Measurements from ENCODE around the gene MS4A14. TPM values are rescaled to one million over a fixed set of nuclear protein-coding genes. Genes with fewer than 3 reads are reported as not detected.

Gene MS4A14
- total and polyA plus RNA-seq, 2 donors (not counting 1 experiment from before 2014, with no cell fraction given) = 3.4 to 5.4 TPM

- H3K27ac ChIP-seq (ENCODE audit: low read length in 2 of 2) = no peak overlapping the region
- no peaks in the 10 kb centered on the region for H3K9me3 ChIP-seq (ENCODE audit: control extremely low read depth in 1 of 3, control insufficient read depth in 2 of 3, insufficient read depth in 1 of 3, low read length in 2 of 3)
- Mint-ChIP-seq H3K9me3 (ENCODE audit: insufficient read depth) (no peaks in the 10 kb centered on the region), H3K27me3 (no peaks in the 10 kb centered on the region), H3K4me3 (no peak overlapping the region), H3K27ac (peak overlapping the region; percentile 8), H3K4me1 (peaks cover 24% of the 10 kb centered on the region)
- no peaks in the 10 kb centered on the region for H3K79me2 ChIP-seq (ENCODE audit: control insufficient read depth, insufficient read depth, low read length)
- H3K27me3 ChIP-seq (replicated peaks in 1 of 4; ENCODE audit: control extremely low read depth in 1 of 4, control insufficient read depth in 3 of 4, insufficient read depth in 4 of 4, low read length in 3 of 4) = no peaks in the 10 kb centered on the region
- H2AFZ ChIP-seq (ENCODE audit: insufficient read depth, low read depth, low read length, poor library complexity, severe bottlenecking) = no peak overlapping the region
- peaks cover 22 to 26% of the 10 kb centered on the region in 2 donors for H3K4me1 ChIP-seq (ENCODE audit: control insufficient read depth in 2 of 2, insufficient read depth in 2 of 2, low read length in 2 of 2)
- H3K36me3 ChIP-seq (replicated peaks in 1 of 2; ENCODE audit: control extremely low read depth in 1 of 2, control insufficient read depth in 1 of 2, extremely low read depth in 1 of 2, insufficient read depth in 2 of 2, low read length in 1 of 2) = no peaks in the 10 kb centered on the region
- ChIA-PET POLR2A (no interaction called here), CTCF (interaction anchor here (0.5 to 11.2 kb wide), 26 partner anchors 12 to 430 kb away, joined by 3 to 153 read pairs (median 6); partner anchors contain the start of genes MS4A1 and MS4A15)
- DNase-seq (no peak), ATAC-seq (ENCODE audit: low read depth) (peak; percentile 47)
- intact Hi-C loops (cut with micrococcal nuclease) = no loop called here
- H4K20me1 ChIP-seq (ENCODE audit: control insufficient read depth, insufficient read depth, low read length, poor library complexity, severe bottlenecking) = no peaks in the 10 kb centered on the region
- H3K4me2 ChIP-seq (replicated peaks; ENCODE audit: low read depth, low read length, poor library complexity, severe bottlenecking) = peak overlapping the region; percentile 33
- WGBS (ENCODE audit: insufficient coverage) = 0% methylated on average over 1 of the region's 2 CpGs
- H3K4me3 ChIP-seq (ENCODE audit: control extremely low read depth in 1 of 5, extremely low read depth in 1 of 5, insufficient read depth in 1 of 5, low read depth in 2 of 5, low read length in 4 of 5) = no peak overlapping the region
- H3K9ac ChIP-seq (ENCODE audit: low read length) = no peak overlapping the region
- TF ChIP-seq CTCF (IDR thresholded peaks at IDR 0.05) (no peak), EZH2 (IDR thresholded peaks at IDR 0.05; ENCODE audit: borderline replicate concordance, insufficient read depth, low read depth, low read length, poor library complexity, severe bottlenecking) (no peak)
These were observed 49.0 kb upstream of the MS4A14 start for GRCh38 chr11:60347084-60347797.

GRCh38 chr11:60348116-60348515 is 48.1 kb upstream of the MS4A14 start:
- no peak overlapping the region for H3K4me2 ChIP-seq (replicated peaks; ENCODE audit: low read depth, low read length, poor library complexity, severe bottlenecking)
- no peak overlapping the region for H3K27ac ChIP-seq (ENCODE audit: low read length in 2 of 2)
- no peaks in the 10 kb centered on the region for H3K27me3 Mint-ChIP-seq
- no peaks in the 10 kb centered on the region for H3K9me3 Mint-ChIP-seq (ENCODE audit: insufficient read depth)
- H3K9me3 ChIP-seq (ENCODE audit: control extremely low read depth in 1 of 3, control insufficient read depth in 2 of 3, insufficient read depth in 1 of 3, low read length in 2 of 3) = no peaks in the 10 kb centered on the region
- no peaks in the 10 kb centered on the region for H3K36me3 ChIP-seq (replicated peaks in 1 of 2; ENCODE audit: control extremely low read depth in 1 of 2, control insufficient read depth in 1 of 2, extremely low read depth in 1 of 2, insufficient read depth in 2 of 2, low read length in 1 of 2)
- intact Hi-C loops (cut with micrococcal nuclease) = loop anchor here (1.0 to 2.0 kb wide), 3 partner anchors 15 to 270 kb away; no protein-coding TSS in a partner anchor
- H2AFZ ChIP-seq (ENCODE audit: insufficient read depth, low read depth, low read length, poor library complexity, severe bottlenecking) = no peak overlapping the region
- 60% methylated on average over 2 of the region's 2 CpGs for WGBS (ENCODE audit: insufficient coverage)
- H3K9ac ChIP-seq (ENCODE audit: low read length) = no peak overlapping the region
- POLR2A ChIA-PET = no interaction called here
- no peak overlapping the region for H3K4me3 ChIP-seq (ENCODE audit: control extremely low read depth in 1 of 5, extremely low read depth in 1 of 5, insufficient read depth in 1 of 5, low read depth in 2 of 5, low read length in 4 of 5)
- no peak overlapping the region for H3K4me3 Mint-ChIP-seq
- peak; percentile 36 for ATAC-seq (ENCODE audit: low read depth)
- peaks cover 22 to 26% of the 10 kb centered on the region in 2 donors for H3K4me1 ChIP-seq (ENCODE audit: control insufficient read depth in 2 of 2, insufficient read depth in 2 of 2, low read length in 2 of 2)
- H3K27ac Mint-ChIP-seq = no peak overlapping the region
- no peaks in the 10 kb centered on the region for H3K27me3 ChIP-seq (replicated peaks in 1 of 4; ENCODE audit: control extremely low read depth in 1 of 4, control insufficient read depth in 3 of 4, insufficient read depth in 4 of 4, low read length in 3 of 4)
- no peaks in the 10 kb centered on the region for H3K79me2 ChIP-seq (ENCODE audit: control insufficient read depth, insufficient read depth, low read length)
- CTCF ChIA-PET = interaction anchor here (0.5 to 11.2 kb wide), 28 partner anchors 8 to 429 kb away, joined by 3 to 153 read pairs (median 6); partner anchors contain the start of gene MS4A15
- DNase-seq = peak; percentile 57
- peaks cover 24% of the 10 kb centered on the region for H3K4me1 Mint-ChIP-seq
- TF ChIP-seq CTCF (IDR thresholded peaks at IDR 0.05) (peak; percentile 55), EZH2 (IDR thresholded peaks at IDR 0.05; ENCODE audit: borderline replicate concordance, insufficient read depth, low read depth, low read length, poor library complexity, severe bottlenecking) (no peak)
- H4K20me1 ChIP-seq (ENCODE audit: control insufficient read depth, insufficient read depth, low read length, poor library complexity, severe bottlenecking) = no peaks in the 10 kb centered on the region
